Activated naive CD4-positive, alpha-beta T cell treated with anti-CD3 and anti-CD28 coated beads, Interleukin-2, amount 10 ng/mL, durations not matched to agents 7 days and 5 days (primary cell): ENCODE data around the gene SV2C.
"Not testable (repeated sequence)": the region's sequence is repeated elsewhere in the genome, so short reads cannot be mapped to it uniquely, and the experiment has no call there.

Experiments used
- CTCF ChIA-PET: fragments of 350-600 bp; sonication (Branson Sonifier 250); formaldehyde crosslinking; loops from one replicate; lab custom pipeline; 2021; ENCODE audit warnings: antibody characterized with exemption; lab: Charles Lee
- DNase-seq: peaks from one replicate; pipeline ENCODE4 v3.0.0-alpha.2; 2020
- H3K27ac Mint-ChIP-seq: one replicate; pipeline ENCODE4 v1.8.0; 2021; ENCODE audit warnings: mild to moderate bottlenecking, moderate library complexity, mixed read lengths
- H3K27me3 Mint-ChIP-seq: one replicate; pipeline ENCODE4 v1.8.0; 2021; ENCODE audit warnings: mild to moderate bottlenecking, mixed read lengths
- H3K36me3 Mint-ChIP-seq: one replicate; pipeline ENCODE4 v1.8.0; 2021; ENCODE audit warnings: mixed read lengths
- H3K4me1 Mint-ChIP-seq: one replicate; pipeline ENCODE4 v1.8.0; 2021; ENCODE audit warnings: mixed read lengths
- H3K4me3 Mint-ChIP-seq: one replicate; pipeline ENCODE4 v1.8.0; 2021; ENCODE audit warnings: mild to moderate bottlenecking, moderate library complexity, mixed read lengths
- H3K9me3 Mint-ChIP-seq: one replicate; pipeline ENCODE4 v1.8.0; 2021; ENCODE audit warnings: mixed read lengths

The SV2C gene

DNA sequence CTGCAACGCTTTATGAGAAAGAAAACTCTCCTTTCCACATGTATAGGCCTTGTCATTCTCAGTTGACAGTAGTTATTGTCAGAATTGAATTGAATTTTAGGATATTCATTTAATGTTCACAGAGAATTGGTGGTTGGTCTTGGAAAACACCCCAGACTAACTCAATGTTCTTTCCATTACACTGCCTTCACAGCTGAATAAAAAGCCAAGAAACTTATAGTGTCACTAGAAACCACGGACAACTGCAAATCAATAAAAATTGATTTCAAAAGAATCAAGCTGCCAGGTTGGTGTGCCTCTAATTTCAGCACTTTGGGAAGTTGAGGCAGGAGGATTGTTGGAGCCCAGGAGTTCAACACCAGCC is 281.0 kb downstream of the SV2C start:
- CTCF ChIA-PET: no interaction called here
- Mint-ChIP-seq H3K9me3 (no peaks in the 10 kb centered on the region), H3K4me1 (no peaks in the 10 kb centered on the region), H3K27me3 (peaks cover 9% of the 10 kb centered on the region), H3K4me3 (no peak overlapping the region), H3K27ac (no peak overlapping the region), H3K36me3 (peaks cover 3% of the 10 kb centered on the region)
- DNase-seq: no peak

DNA sequence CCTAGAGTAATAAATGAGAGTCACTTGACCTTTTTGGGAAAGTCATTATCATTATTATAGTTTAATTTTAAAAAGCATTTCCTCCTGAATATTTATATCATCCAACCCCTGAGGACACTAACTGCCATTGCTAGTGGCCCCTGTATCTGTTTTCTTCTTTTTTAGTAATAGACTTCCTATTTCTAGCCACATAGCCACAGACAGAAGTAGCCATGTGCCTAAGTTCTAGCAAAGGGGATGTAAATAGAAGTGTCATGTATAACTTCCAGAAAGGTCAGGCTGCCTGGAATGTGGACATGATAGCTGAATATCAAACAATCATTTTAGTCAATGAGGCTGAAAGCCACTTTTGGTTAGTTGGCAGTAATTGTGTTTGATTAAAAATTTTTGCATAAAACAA is 282.4 kb downstream of the SV2C start:
- Mint-ChIP-seq H3K27ac (no peak overlapping the region), H3K27me3 (peaks cover 4% of the 10 kb centered on the region), H3K9me3 (no peaks in the 10 kb centered on the region), H3K36me3 (peaks cover 3% of the 10 kb centered on the region), H3K4me3 (no peak overlapping the region), H3K4me1 (no peaks in the 10 kb centered on the region)
- no peak for DNase-seq
- CTCF ChIA-PET: no interaction called here

DNA sequence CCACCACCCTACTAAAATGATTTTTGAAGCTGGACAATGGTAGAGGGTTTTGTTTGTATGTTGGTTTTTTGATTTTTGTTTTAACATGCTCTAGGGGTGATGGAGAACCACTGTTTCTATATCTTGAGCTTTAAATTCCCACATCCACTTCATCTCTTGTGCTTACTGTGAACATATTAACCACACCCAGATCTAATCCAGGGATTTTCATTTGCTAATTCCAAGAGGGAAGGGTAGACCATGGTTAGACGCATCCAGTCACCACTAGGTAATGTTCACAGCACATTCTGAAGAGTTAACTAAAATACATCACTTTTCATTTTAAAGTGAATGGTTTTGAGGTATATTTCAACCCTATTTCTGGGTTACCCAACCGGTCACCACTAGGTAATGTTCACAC is 283.4 kb downstream of the SV2C start:
- no peak overlapping the region for H3K4me3 Mint-ChIP-seq
- no peak for DNase-seq
- CTCF ChIA-PET: no interaction called here
- H3K36me3 Mint-ChIP-seq: peaks cover 3% of the 10 kb centered on the region
- H3K9me3 Mint-ChIP-seq: no peaks in the 10 kb centered on the region
- H3K27me3 Mint-ChIP-seq: peaks cover 4% of the 10 kb centered on the region
- H3K4me1 Mint-ChIP-seq: no peaks in the 10 kb centered on the region
- H3K27ac Mint-ChIP-seq: no peak overlapping the region

DNA sequence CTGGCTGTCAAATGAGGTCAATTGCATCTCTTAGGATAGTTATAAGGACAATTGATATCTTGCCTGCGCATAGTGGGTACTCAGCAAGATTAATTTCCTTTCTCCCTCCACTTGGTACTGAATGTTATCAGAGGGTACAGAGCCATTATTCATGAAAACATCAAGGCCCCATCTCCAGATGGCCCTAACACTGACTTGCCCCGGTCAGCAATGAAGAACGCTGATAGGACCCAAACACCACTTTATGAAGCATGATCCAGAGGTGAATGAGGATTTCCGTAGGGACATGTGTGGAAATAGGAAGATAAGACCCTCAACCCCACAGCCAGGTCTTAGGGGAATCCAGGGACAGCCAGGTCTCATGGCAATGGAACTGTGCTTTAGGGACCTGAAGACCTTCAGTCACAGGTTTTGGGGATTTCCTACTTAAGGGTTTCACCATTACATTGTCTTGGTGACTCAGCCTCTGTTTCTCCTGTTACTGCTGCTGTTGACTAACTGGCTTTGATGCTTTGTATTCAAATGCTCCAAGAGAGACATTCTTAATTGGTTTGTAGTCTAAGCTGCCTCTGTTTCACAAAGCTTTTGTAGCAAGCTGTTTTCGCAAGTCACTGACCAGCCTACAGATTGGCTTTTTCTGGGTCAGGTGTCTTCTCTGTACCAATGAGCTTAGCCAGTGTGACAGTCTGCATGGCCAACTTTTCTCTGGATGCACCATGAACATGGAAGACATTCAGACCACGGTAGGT is 284.6 kb downstream of the SV2C start:
- Mint-ChIP-seq H3K36me3 (peaks cover 3% of the 10 kb centered on the region), H3K27ac (no peak overlapping the region)

DNA sequence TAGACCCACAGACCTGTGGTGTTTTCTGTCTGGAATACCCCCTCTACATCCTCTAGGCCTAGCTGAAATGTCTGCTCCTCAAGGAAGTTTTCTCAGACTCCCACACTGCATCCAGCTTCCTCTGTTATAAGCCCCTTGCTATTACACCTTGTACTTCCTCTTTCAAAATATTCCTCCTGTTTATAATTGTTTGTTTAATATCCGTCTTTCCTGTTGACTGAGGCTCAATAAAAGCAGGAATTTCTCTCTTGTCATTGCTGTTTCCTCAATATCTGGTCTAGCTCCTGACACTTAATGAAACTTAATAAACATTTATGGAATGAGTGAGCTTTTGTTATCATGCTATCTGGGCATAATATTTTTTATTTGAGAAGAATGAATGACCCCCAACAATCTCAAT is 285.8 kb downstream of the SV2C start:
- peaks cover 4% of the 10 kb centered on the region for H3K27me3 Mint-ChIP-seq
- CTCF ChIA-PET: no interaction called here
- no peak overlapping the region for H3K27ac Mint-ChIP-seq
- H3K4me1 Mint-ChIP-seq: peaks cover 3% of the 10 kb centered on the region
- no peaks in the 10 kb centered on the region for H3K9me3 Mint-ChIP-seq
- no peak overlapping the region for H3K4me3 Mint-ChIP-seq
- H3K36me3 Mint-ChIP-seq: peaks cover 3% of the 10 kb centered on the region
- no peak for DNase-seq

More for the DNA sequence above, 284.6 kb downstream of the SV2C start:
- CTCF ChIA-PET: interaction anchor here (0.7 kb wide), 1 partner anchor 158 kb away, joined by 3 read pairs; no protein-coding TSS in a partner anchor
- Mint-ChIP-seq H3K4me1 (peaks cover 2% of the 10 kb centered on the region), H3K9me3 (no peaks in the 10 kb centered on the region), H3K27me3 (peaks cover 4% of the 10 kb centered on the region), H3K4me3 (no peak overlapping the region)
- no peak for DNase-seq

DNA sequence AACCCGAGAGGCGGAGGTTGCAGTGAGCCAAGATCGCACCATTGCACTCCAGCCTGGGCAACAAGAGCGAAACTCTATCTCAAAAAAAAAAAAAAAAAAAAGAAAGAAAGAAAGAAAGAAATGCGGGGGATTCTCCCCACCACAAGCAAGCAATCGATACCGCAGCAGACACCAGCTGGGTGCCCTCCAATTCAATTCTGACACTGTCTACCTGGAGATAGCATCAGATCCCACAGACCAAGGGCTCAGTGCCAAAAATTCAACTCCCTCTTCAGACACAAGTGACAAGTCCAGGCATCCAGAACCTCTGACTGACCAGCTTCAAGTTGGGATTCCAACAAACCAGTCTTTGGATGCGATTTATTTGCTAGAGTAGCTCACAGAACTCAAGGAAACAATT is 286.5 kb downstream of the SV2C start:
- H3K4me3 Mint-ChIP-seq, CTCF ChIA-PET, H3K27ac Mint-ChIP-seq, H3K4me1 Mint-ChIP-seq, H3K9me3 Mint-ChIP-seq, H3K36me3 Mint-ChIP-seq, H3K27me3 Mint-ChIP-seq, DNase-seq: not testable (repeated sequence)

DNA sequence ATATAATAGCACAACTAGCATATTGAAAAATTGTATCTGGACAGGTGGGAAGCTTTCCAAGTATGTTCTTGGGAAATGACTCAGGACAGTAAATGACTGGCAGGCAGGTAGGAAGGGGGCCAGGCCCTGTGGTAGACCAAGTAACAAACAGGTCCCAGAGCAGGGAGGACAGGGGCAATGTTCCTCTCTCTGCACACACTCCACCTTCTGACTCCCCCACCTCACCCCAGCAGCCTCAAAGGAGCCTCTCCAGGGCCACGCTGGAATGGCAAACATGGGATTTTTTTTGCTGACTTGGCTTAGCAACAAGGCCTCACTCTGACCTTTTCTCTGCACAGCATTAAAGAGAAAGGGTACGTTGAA is 288.8 kb downstream of the SV2C start:
- H3K36me3 Mint-ChIP-seq: peaks cover 3% of the 10 kb centered on the region
- H3K27ac Mint-ChIP-seq: no peak overlapping the region
- H3K4me3 Mint-ChIP-seq: no peak overlapping the region
- CTCF ChIA-PET: interaction anchor here (0.9 kb wide), 1 partner anchor 30 kb away, joined by 3 read pairs; no protein-coding TSS in a partner anchor
- H3K27me3 Mint-ChIP-seq: no peaks in the 10 kb centered on the region
- DNase-seq: no peak
- peaks cover 3% of the 10 kb centered on the region for H3K4me1 Mint-ChIP-seq
- H3K9me3 Mint-ChIP-seq: no peaks in the 10 kb centered on the region

DNA sequence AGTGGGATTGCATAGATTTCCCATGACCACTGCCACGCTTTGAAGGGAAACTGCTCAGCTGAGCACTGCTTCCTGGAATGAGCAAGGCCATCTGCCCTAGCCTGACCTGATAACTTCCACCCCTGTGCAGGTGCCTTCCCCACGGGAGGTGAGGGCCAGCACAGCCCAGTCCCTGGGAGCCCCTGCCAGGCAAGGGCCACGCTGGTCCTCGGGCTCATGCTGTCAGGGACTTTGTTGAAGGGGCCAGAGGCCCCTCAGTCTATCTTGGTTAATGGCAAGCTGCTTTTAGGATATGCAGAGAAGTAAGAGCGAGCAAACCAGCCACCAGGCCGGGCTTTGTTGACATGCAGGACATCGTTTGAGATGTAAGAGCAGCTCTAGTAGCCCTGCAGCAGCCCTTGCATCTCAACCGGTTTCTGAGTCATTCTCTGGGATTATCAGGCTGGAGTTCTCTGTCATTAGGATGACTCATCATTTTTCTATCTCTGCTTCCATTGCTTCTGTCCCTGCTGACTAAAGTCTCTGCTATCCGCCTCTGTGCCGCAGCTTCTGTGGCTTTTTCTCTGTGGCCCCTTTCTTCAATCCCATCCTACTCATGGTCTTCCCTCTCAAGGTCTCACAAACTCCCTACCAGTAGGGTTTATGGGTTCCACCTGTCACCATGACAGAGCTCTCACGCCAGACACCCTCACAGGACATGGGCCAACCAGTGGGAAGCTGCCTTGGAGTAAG is 289.3 kb downstream of the SV2C start:
- Mint-ChIP-seq H3K9me3 (no peaks in the 10 kb centered on the region), H3K4me3 (no peak overlapping the region), H3K27ac (no peak overlapping the region), H3K4me1 (peaks cover 3% of the 10 kb centered on the region), H3K36me3 (peaks cover 1% of the 10 kb centered on the region), H3K27me3 (no peaks in the 10 kb centered on the region)
- DNase-seq: no peak
- CTCF ChIA-PET: interaction anchor here (0.9 kb wide), 1 partner anchor 29 kb away, joined by 3 read pairs; no protein-coding TSS in a partner anchor

DNA sequence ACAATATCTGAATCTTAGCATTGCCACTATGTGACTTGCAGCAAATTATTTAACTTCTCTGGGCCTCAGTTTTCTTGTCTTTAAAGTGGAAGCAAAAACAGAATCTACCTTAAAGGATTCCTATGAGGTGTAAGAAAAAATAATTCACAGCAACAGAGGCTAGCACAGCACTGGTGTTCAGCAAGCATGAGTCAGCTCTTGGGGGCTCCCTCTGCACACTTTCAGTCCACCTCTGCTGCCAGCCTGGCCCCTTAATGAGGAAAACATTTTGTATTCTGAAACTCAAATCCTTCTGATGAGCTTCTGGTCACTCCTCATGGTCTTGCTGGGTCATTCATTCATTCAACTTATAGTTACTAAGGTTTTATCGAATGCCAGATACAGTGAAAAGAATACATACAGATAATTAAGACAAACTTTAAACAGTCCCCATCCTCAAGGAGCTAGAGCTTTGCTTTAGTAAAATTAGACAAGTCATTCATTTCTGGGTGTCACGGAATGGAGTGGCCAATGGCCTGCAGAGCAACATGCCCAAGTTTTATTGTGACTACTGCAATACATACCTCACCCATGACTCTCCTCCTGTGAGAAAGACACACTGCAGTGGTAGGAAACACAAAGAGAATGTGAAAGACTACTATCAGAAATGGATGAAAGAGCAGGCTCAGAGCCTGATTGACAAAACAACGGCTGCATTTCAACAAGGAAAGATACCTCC is 293.1 kb downstream of the SV2C start:
- Mint-ChIP-seq H3K4me1 (peaks cover 33% of the 10 kb centered on the region), H3K4me3 (no peak overlapping the region), H3K36me3 (no peaks in the 10 kb centered on the region), H3K27ac (no peak overlapping the region), H3K9me3 (no peaks in the 10 kb centered on the region), H3K27me3 (no peaks in the 10 kb centered on the region)
- CTCF ChIA-PET: interaction anchor here (0.7 to 1.2 kb wide), 2 partner anchors 167 to 207 kb away, joined by 3 read pairs; no protein-coding TSS in a partner anchor
- DNase-seq: no peak

DNA sequence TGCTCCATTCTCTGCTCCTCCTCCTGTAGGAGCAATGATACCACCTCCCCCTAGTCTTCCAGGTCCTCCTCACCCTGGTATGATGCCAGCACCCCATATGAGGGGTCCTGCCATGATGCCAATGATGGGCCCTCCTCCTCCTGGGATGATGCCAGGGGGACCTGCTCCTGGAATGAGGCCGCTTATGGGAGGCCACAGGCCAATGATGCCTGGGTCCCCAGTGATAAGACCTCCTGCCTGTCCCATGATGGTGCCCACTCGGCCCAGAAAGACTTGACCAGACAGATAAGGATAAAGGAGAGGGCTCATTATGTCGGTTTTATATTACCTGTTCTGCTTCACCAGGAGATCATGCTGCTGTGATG is 293.7 kb downstream of the SV2C start:
- CTCF ChIA-PET: interaction anchor here (1.2 kb wide), 1 partner anchor 207 kb away, joined by 3 read pairs; no protein-coding TSS in a partner anchor
- Mint-ChIP-seq H3K36me3 (no peaks in the 10 kb centered on the region), H3K4me1 (peaks cover 33% of the 10 kb centered on the region), H3K9me3 (no peaks in the 10 kb centered on the region), H3K4me3 (no peak overlapping the region), H3K27ac (no peak overlapping the region), H3K27me3 (no peaks in the 10 kb centered on the region)
- DNase-seq: no peak

DNA sequence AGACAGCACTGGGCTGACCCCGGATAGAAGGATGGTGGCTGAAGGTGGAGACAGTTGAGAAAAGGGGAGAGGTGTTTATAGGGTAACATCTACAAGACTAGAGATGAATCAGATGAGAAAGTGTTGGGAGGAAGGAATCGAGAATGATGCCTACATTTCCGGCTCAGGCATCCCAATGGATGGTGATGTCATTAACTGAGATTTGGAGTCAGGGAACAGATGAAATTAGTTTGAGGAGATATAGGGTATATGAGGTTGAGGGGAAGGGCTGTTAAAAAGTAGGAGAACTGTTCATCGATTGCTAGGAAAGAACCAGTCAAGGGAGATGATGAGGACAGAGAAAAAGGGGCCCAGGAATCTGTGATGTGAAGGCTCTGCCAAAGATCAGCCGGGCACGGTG is 295.2 kb downstream of the SV2C start:
- peaks cover 39% of the 10 kb centered on the region for H3K4me1 Mint-ChIP-seq
- H3K27ac Mint-ChIP-seq: no peak overlapping the region
- no peaks in the 10 kb centered on the region for H3K36me3 Mint-ChIP-seq
- no peaks in the 10 kb centered on the region for H3K27me3 Mint-ChIP-seq
- CTCF ChIA-PET: no interaction called here
- no peak overlapping the region for H3K4me3 Mint-ChIP-seq
- H3K9me3 Mint-ChIP-seq: no peaks in the 10 kb centered on the region
- DNase-seq: no peak

DNA sequence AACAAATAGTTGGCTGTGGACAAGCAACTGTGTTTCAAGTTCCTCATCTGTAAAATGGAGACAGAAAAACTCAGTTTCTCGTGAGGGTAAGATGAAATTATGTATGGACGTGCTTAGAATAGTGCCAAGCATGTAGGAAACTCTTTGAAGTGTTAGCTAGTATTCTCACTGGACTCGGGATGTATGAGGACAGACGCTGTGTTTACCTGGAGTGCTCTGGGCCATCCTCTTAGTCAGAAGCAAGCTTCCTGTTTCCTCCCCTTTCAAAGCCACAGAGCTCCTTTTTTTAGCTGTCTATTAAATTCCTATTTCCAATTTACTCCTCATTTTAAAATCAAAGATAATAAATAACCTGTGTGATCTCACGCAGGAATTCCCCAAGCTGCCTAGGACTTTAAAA is 296.1 kb downstream of the SV2C start:
- H3K9me3 Mint-ChIP-seq: no peaks in the 10 kb centered on the region
- peak overlapping the region; percentile 58 for H3K27ac Mint-ChIP-seq
- H3K36me3 Mint-ChIP-seq: no peaks in the 10 kb centered on the region
- peaks cover 47% of the 10 kb centered on the region for H3K4me1 Mint-ChIP-seq
- no peaks in the 10 kb centered on the region for H3K27me3 Mint-ChIP-seq
- no peak for DNase-seq
- CTCF ChIA-PET: no interaction called here
- H3K4me3 Mint-ChIP-seq: no peak overlapping the region

DNA sequence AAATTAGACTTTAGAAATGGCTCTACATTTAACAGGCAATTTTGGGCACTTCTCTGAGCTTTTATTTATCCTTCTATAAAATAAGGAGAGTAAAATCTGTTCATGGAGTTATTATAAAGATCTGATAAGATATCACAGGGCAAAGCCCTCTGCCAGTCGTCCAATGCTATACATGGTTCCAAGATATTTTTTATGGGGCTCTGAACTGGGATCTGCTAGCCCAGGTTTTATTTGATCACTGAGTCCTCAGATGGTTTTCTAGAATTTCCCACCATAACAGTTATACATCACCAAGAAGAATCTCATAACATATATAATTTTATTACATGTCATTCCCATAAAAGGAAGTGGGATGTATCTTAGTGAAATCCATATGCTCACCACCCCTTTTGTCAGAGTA is 296.7 kb downstream of the SV2C start:
- CTCF ChIA-PET: no interaction called here
- Mint-ChIP-seq H3K27ac (no peak overlapping the region), H3K4me1 (peaks cover 52% of the 10 kb centered on the region)

DNA sequence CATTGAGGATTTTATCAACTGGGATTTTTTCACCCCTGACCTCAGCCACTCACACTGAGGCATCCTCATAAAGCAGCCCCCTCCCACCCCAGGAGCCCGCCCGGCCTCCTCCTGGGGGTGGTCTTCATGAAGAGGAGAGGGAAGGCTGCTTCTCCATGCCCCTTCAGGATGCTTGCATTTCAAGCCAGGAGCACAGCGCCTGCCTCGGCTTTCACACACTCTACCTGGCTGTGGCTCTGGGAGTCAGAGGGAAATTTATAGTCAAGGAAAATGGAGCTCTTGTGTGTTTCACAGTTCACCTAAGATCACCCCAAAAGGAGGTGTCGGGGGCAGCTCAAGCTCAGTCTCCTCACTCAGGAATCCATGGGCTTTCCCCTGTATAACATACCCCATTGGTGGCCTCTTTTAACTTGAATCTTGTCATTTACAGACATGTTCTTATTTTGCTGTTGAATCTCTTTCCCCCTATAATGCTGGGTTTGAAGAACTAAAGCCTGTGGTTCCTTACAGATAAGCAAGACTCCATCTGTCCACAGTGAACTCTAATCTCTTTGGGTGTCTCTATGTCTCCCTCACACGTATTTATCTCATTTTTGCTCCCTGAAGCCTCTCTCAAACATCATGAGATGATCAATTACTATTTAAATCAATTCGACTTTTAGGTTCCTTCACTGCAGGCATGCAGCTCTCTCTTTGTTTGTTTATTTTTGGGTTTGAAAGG is 297.3 kb downstream of the SV2C start:
- Mint-ChIP-seq H3K27ac (no peak overlapping the region), H3K9me3 (no peaks in the 10 kb centered on the region), H3K4me3 (no peak overlapping the region), H3K4me1 (peaks cover 58% of the 10 kb centered on the region), H3K36me3 (no peaks in the 10 kb centered on the region), H3K27me3 (no peaks in the 10 kb centered on the region)
- CTCF ChIA-PET: no interaction called here
- DNase-seq: no peak

More for the DNA sequence above, 296.7 kb downstream of the SV2C start:
- Mint-ChIP-seq H3K9me3 (no peaks in the 10 kb centered on the region), H3K27me3 (no peaks in the 10 kb centered on the region), H3K4me3 (no peak overlapping the region), H3K36me3 (no peaks in the 10 kb centered on the region)
- DNase-seq: no peak
